Keratinocyte (primary cell): Measurements from ENCODE around the gene TAS1R2. TPM values are rescaled to one million over a fixed set of nuclear protein-coding genes. Genes with fewer than 3 reads are reported as not detected.

Experiments used
- DNase-seq: peaks from one replicate; pipeline ENCODE4 v3.0.0-alpha.2; 2011; ENCODE audit warnings: low read depth, missing footprints, low spot score
- FAIRE-seq: peaks from 2 replicates; lab custom pipeline; 2011; peaks lifted over from hg19 to GRCh38; lab: Jason Lieb, UNC
- H2AFZ ChIP-seq: 2 replicates; pipeline ENCODE4 v1.6.0; 2012; ENCODE audit warnings: low read length, control low read depth, inconsistent platforms; ENCODE audit not compliant: control insufficient read depth
- H3K27ac ChIP-seq: 2 replicates; pipeline ENCODE4 v1.5.1; 2011; ENCODE audit warnings: low read length; ENCODE audit not compliant: control insufficient read depth, insufficient read depth
- H3K27me3 ChIP-seq: 3 replicates; pipeline ENCODE4 v1.6.0; 2011; ENCODE audit warnings: low read length; ENCODE audit not compliant: control insufficient read depth, insufficient read depth; ENCODE audit errors: extremely low read depth
- H3K36me3 ChIP-seq, 2 experiments: 2 replicates in 1 of 2; 3 replicates in 1 of 2; pipeline ENCODE4 v1.5.1; 2011; ENCODE audit warnings: low read length in 2 of 2, mild to moderate bottlenecking in 1 of 2; ENCODE audit not compliant: control insufficient read depth in 2 of 2, insufficient read depth in 2 of 2; ENCODE audit errors: extremely low read depth in 1 of 2
- H3K4me1 ChIP-seq: 3 replicates; pipeline ENCODE4 v1.5.1; 2011; ENCODE audit warnings: low read length; ENCODE audit not compliant: control insufficient read depth, insufficient read depth; ENCODE audit errors: extremely low read depth
- H3K4me2 ChIP-seq: 3 replicates; pipeline ENCODE4 v1.6.0; 2011; ENCODE audit warnings: low read depth, low read length; ENCODE audit not compliant: control insufficient read depth, insufficient read depth; ENCODE audit errors: extremely low read depth
- H3K4me3 ChIP-seq, 3 experiments: fragments of 200-600 bp in 1 of 3; sonication (generic) in 1 of 3; 2 replicates in 2 of 3; 3 replicates in 1 of 3; pipeline ENCODE4 v1.5.1; 2011 to 2016; ENCODE audit warnings: low read length in 3 of 3, mild to moderate bottlenecking in 3 of 3, control low read depth in 2 of 3, inconsistent platforms in 1 of 3, low read depth in 1 of 3, mixed read lengths in 1 of 3, mixed run types in 1 of 3, moderate library complexity in 1 of 3; ENCODE audit not compliant: control insufficient read depth in 2 of 3, insufficient read depth in 2 of 3; ENCODE audit errors: extremely low read depth in 1 of 3
- H3K79me2 ChIP-seq: 2 replicates; pipeline ENCODE4 v1.6.0; 2012; ENCODE audit warnings: low read length; ENCODE audit not compliant: control insufficient read depth, insufficient read depth
- H3K9ac ChIP-seq: 3 replicates; pipeline ENCODE4 v1.6.0; 2011; ENCODE audit warnings: low read length; ENCODE audit not compliant: control insufficient read depth, insufficient read depth; ENCODE audit errors: extremely low read depth
- H3K9me1 ChIP-seq: 3 replicates; pipeline ENCODE4 v1.6.0; 2011; ENCODE audit warnings: low read length; ENCODE audit not compliant: control insufficient read depth, insufficient read depth; ENCODE audit errors: extremely low read depth
- H3K9me3 ChIP-seq: 2 replicates; pipeline ENCODE4 v1.5.1; 2012; ENCODE audit warnings: low read depth, low read length; ENCODE audit not compliant: control insufficient read depth
- H4K20me1 ChIP-seq: 3 replicates; pipeline ENCODE4 v1.6.0; 2011; ENCODE audit warnings: low read length; ENCODE audit not compliant: control insufficient read depth, insufficient read depth; ENCODE audit errors: extremely low read depth
- CTCF ChIP-seq, 3 experiments: IDR thresholded peaks in 1 of 3; conservative IDR thresholded peaks in 1 of 3; optimal IDR thresholded peaks in 1 of 3; 2 replicates in 2 of 3; 3 replicates in 1 of 3; pipeline versions ENCODE3 to v1.5.1; 2011; ENCODE audit warnings: low read length in 3 of 3, mild to moderate bottlenecking in 3 of 3, moderate library complexity in 2 of 3, control low read depth in 1 of 3, inconsistent platforms in 1 of 3; ENCODE audit not compliant: insufficient read depth in 2 of 3; ENCODE audit errors: extremely low read depth in 1 of 3
- EZH2 ChIP-seq: IDR thresholded peaks from one replicate; pipeline ENCODE4 v1.6.1; 2012; ENCODE audit warnings: inconsistent platforms, mild to moderate bottlenecking, low read length, moderate library complexity
- dilution Hi-C: fragments of 300-500 bp; cut with MboI; formaldehyde crosslinking; loops from one replicate; pipeline ENCODE4 v1.7.0; 2020; ENCODE audit warnings: low sequenced_read_pairs; ENCODE audit not compliant: extremely low pct_ligation_motif_present
- polyA plus RNA-seq, 5 experiments: library from polyadenylated mRNA; depleted of rRNA in 3 of 5; stranded (reverse) in 3 of 5; stranded (forward) in 1 of 5; unstranded in 1 of 5; fragments of >200 nt; gene quantifications; 1 replicate in 1 of 5; 2 replicates in 3 of 5; 3 replicates in 1 of 5; pipeline versions ENCODE4 v1.2.1 to v1.2.3, GENCODE V29; 2011 to 2012; ENCODE audit warnings: missing spikeins in 2 of 5, low read depth in 1 of 5, low replicate concordance in 1 of 5

The TAS1R2 gene
- polyA plus RNA-seq, 1 donor (not counting 4 experiments of a cell fraction or from before 2014, with no cell fraction given) = not detected

DNA sequence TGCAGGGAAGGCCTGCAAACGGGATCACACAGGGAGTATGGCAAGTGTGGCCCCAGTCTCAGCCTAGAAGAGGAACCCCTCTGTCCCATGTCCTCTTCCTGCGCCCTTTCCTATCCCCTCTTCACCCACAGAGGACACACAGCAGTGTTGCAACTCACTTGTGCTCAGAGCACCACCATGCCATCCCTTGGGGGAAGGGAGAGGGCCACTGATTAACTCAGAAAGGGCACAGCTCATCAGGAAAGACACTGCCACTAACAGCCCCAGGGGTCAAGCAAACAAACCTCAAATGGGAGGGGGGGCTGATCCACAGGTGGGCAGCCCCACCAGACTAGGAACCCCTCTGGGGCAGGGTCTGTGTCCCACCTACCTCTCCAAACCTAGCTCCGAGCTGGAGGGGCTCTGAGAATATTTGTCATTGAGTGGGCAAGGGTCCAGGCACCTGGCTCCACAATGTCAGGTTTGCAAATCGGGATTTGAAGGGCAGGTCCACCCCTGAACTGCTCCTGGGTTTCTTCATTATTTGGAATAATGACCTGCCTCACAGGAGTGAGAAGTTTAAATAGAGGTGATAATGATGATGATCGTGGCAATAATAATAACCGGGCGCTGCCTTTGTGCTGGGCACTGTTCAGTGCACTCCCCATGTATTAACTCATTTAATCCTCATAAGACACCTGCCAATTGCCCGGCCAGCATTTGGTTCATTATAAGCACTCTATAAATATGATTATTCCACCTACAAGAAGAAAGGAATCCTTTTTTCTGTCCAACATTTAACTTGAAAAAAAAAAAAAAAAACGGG, 41.9 kb upstream of the TAS1R2 start:
- TF ChIP-seq EZH2 (no peak), CTCF (optimal IDR thresholded peaks at IDR 0.05 in 1 of 3, IDR thresholded peaks at IDR 0.05 in 1 of 3, conservative IDR thresholded peaks at IDR 0.05 in 1 of 3; ENCODE audit: extremely low read depth in 1 of 3, insufficient read depth in 2 of 3, low read length in 3 of 3) (no peak)
- Histone ChIP-seq H3K27me3 (no peaks in the 10 kb centered on the region), H3K4me2 (peak overlapping the region; percentile 85), H2AFZ (no peak overlapping the region), H3K27ac (peak overlapping the region; percentile 98), H3K9me1 (no peaks in the 10 kb centered on the region), H4K20me1 (no peaks in the 10 kb centered on the region), H3K9me3 (no peaks in the 10 kb centered on the region), H3K9ac (peak overlapping the region; percentile 93), H3K4me1 (peaks cover 48% of the 10 kb centered on the region), H3K79me2 (peaks cover 21% of the 10 kb centered on the region), H3K4me3 (peak overlapping the region; percentile 79 to 92 (median 81)), H3K36me3 (peaks cover 5 to 7% of the 10 kb centered on the region in 2 experiments)
- FAIRE-seq (no peak), DNase-seq (no peak)
- dilution Hi-C loops = no loop called here

DNA sequence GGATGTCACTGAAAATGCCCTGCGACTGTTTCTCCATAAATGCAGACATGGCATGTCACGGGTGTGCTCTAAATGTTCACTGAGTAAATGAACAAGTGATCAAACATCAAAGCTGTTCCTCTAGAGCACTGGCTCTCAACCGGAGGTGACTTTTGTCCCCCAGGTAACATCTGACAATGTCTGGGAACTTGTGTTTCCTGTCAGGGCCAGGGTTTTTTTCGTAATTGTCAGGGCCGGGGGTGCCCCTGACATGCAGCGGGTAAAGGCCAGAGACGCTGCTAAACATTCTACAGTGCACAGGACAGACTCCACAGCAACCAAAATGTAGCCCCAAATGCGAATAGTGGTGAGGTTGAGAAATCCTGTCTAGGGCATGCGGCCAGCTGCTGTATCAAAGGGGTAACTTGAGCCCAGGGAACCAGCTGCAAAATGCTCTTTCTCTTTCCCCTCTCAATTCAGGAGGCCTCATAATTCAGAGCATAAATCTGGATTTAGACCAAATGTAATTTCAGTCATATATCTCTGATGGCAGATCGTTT, 40.9 kb upstream of the TAS1R2 start:
- H3K27me3 ChIP-seq = no peaks in the 10 kb centered on the region
- H3K9me3 ChIP-seq = no peaks in the 10 kb centered on the region
- FAIRE-seq (peak; percentile 74), DNase-seq (no peak)
- TF ChIP-seq CTCF (optimal IDR thresholded peaks at IDR 0.05 in 1 of 3, IDR thresholded peaks at IDR 0.05 in 1 of 3, conservative IDR thresholded peaks at IDR 0.05 in 1 of 3; ENCODE audit: extremely low read depth in 1 of 3, insufficient read depth in 2 of 3, low read length in 3 of 3) = no peak
- no peak for TF ChIP-seq EZH2
- H3K79me2 ChIP-seq = peaks cover 17% of the 10 kb centered on the region
- peak overlapping the region in 2 of 3 experiments; percentile 26 to 92 for H3K4me3 ChIP-seq
- H3K9me1 ChIP-seq = no peaks in the 10 kb centered on the region
- dilution Hi-C loops = no loop called here
- peaks cover 5 to 7% of the 10 kb centered on the region in 2 experiments for H3K36me3 ChIP-seq
- H3K4me1 ChIP-seq = peaks cover 48% of the 10 kb centered on the region
- no peak overlapping the region for H2AFZ ChIP-seq
- H3K9ac ChIP-seq = peak overlapping the region; percentile 55
- H4K20me1 ChIP-seq = no peaks in the 10 kb centered on the region
- peak overlapping the region; percentile 33 for H3K27ac ChIP-seq
- peak overlapping the region; percentile 85 for H3K4me2 ChIP-seq
